Stimulated activated CD4-positive, alpha-beta T cell treated with anti-CD3 and anti-CD28 coated beads, Interleukin-2, amount 100 ng/mL, for 48 hours (primary cell): ENCODE data around the gene TMEFF1.

Experiments used
- DNase-seq, 2 donors: peaks; one replicate each; pipeline ENCODE4 v3.0.0-alpha.2; 2020

TMEFF1 gene

DNA sequence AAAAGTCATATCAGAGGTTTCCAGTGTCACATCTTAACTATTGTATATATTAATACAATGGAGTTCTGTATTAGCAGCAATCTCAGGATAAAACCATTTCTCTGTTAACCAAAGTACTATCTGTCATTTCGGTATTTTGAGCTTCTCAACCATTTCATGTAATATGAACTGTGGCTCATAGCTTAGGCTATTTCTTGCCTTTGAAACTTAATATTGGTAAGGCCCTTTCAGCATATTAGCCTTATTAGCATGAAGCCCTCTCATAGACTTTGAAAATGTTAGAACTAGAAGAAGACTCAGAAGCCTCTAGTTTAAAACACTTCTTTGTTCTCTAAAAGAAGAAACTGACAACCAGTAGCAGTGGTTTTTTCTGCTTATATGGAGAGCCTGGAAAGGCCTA lies 105.7 kb downstream of the TMEFF1 start:
- no peak for DNase-seq

- no peak for DNase-seq
These were observed 106.7 kb downstream of the TMEFF1 start for GRCh38 chr9:100579665-100580064.

GRCh38 chr9:100580257-100580656 lies 107.3 kb downstream of the TMEFF1 start:
- no peak for DNase-seq

DNA sequence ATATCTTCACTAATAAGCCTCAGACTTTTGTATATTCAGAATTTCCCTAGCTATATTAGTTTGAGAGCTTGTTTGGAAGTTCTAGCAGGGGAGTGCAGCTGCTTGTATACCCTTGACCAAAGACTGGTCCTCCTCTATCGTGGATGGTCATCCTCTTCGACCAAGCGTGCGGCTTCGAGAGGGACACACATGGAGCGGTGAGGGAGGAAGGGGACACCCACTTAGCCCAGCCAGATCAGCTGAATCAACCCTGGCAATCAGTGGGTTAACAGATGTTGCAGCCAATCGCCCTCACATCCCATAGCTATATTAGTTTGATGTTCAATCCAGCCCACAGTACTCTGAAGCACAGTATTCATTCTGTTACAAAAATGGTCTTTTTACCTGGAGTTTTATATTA lies 108.1 kb downstream of the TMEFF1 start:
- no peak for DNase-seq

DNA sequence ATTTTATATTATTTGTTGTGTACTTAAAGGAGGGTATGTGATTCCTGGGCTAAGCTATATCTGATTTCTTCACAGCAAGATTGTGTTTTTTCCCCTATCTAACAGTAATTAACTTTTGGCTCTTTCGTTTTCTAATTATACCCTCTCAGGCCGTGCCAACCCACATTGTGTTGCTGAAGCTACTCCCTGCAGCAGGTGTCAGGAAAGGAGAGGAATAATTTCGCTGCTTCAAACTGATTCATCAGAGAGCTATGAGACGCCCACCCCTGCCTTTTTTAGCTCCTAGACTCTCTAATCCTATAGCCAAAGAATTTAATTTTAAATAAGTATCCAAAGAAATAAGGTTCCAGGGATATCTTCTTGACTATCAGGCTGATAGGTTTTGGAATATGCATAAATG lies 108.7 kb downstream of the TMEFF1 start:
- no peak for DNase-seq

DNA sequence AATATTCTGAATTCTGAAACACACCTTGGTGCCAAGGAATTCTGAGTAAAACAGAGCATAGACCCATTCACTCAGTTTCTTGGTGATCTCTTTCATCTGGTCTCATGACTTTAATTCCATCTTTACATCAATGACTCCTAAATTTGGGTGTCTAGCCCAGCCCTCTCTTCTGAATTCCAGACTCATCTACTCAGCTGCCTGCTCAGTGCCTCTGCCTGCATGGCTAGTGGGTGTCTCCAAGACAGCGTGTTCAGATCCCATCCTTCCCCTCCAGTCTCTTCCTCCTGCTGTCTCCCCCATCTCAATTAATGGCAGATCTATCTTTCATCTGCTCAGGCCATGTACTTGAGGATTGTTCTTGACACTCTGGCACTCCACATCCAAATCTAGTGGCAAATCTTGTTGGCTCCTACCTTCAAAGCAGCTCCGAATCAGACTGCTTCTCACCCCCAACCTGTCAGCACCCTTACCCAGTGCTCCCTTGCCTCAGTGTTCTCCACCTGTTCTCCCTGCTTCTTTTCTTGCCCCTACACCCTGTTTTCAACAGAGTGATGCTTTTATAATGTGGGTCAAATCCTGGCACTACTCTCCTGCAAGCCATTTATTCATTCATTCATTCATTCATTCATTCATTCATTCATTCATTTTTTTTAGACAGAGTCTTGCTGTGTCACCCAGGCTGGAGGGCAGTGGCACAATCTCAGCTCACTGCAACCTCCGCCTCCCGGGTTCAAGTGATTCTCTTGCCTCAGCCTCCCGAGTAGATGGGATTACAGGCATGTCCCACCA lies 110.3 kb downstream of the TMEFF1 start:
- no peak for DNase-seq

- no peak for DNase-seq
These were observed 112.0 kb downstream of the TMEFF1 start for GRCh38 chr9:100584951-100585350.

- no peak for DNase-seq
These were observed 113.1 kb downstream of the TMEFF1 start for GRCh38 chr9:100586093-100586492.

DNA sequence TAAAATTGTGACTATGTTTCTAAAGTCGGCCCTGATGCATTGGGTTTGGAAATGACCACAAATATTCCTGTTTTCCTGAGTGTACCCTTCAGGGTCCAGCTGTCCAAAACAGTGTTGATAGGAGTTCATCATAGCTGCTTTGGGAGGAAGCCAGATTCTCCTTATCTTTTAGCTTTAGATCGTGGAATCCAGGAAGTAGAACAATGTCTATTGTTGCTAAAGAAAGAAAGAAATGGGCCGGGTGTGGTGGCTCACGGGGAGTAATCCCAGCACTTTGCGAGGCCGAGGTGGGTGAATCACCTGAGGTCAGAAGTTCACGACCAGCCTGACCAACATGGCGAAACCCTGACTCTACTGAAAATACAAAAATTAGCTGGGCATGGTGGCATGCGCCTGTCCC lies 114.4 kb downstream of the TMEFF1 start:
- no peak for DNase-seq

DNA sequence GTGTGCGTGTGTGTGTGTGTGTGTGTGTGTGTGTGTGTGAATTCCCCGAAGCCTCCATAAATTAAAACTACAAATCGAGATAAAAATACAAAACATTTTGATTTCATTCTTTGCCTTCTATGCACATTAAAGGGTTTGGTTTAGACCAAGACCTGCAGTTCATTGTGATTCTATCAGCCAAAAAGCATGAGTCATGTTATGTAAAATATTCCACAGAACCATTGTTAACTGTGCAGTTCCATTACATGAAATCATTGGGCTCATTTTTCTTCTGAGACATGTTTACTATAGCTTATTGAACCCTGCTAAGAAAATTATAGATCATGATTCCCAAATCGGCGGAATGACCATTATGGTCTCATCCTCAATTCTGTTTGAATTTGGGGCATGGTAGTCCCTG lies 116.6 kb downstream of the TMEFF1 start:
- no peak for DNase-seq

- DNase-seq: no peak
These were observed 117.5 kb downstream of the TMEFF1 start for GRCh38 chr9:100590481-100590880.

- no peak for DNase-seq
These were observed 118.2 kb downstream of the TMEFF1 start for GRCh38 chr9:100591139-100591538.

DNA sequence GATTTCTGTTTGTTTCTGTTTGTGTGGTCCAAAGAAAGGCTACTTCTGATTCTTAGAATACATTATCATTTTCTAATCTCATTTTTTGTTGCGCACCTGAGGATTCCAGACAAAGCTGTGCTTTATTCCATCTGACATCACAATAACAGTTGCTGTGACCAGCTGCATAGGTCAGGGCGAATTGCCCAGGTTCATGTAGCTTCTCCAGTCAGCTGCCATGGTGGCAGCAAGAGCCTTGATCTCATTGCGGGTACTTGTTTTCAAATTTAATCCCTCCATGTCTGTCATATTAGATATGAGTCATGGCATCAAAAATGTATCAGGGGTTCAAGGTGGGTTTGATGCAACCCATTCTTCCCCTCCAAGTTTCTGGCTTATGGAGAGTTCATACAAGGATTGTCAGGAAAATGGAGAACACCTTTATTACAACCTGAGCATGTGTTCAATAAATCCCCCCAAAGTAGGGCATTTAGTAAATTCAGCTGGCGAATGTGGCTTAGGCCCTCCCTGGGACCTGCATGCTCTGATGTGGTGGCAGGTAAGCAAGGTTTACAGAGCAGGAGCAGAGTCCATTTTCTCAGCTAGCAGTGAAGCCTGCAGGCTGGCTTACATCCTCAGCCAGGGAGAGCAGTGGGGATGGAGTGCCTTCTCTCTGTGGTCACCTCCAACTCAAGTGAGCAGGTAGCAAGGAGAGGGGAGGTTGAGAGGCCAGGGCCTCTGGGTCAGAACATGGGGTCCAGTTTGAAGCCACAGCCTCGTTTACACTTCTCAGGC lies 118.9 kb downstream of the TMEFF1 start:
- DNase-seq: no peak

DNA sequence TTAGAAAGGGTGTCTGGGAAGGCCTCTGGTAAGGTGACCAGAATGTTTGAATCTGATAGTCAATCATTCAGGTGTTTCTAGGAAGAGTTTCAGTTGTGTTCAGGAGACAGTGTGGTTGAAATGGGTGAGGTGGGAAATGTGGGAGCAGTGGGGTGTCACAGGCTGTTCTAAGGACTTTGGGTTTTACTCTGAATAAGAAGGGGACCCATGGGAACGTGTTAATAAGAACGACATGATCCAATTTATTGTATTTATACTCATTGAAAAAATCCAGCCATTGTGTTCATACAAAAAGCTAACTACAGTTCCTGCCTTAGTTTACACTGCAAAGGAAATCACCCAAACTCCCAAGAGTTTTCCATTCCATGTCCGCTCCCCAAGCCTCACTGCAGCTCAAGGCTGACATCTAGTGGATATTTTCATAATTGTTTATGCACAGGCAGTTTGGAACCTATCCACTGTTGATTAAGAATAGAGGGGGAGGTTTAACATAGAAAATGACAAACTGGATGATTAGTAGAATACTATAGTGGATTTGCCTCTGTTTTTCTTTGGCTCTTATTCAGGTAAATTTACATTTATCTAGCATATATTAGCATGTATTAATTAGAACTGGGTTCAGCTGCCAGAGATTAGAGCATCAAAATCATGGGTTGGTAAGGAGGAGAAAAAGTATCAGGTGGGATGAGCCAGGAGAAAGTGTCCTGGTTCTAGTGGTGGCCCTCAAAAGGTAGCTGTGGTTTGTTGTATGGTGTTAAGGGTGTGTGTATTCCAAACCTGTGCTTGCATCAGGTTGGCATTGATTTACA lies 122.6 kb downstream of the TMEFF1 start:
- DNase-seq: peak in 1 of 2 donors; percentile 28

- DNase-seq: no peak
These were observed 124.3 kb downstream of the TMEFF1 start for GRCh38 chr9:100597236-100597635.

- DNase-seq: peak; percentile 71 to 76
These were observed 125.7 kb downstream of the TMEFF1 start for GRCh38 chr9:100598641-100599145.

- no peak for DNase-seq
These were observed 127.7 kb downstream of the TMEFF1 start for GRCh38 chr9:100600521-100601079.

GRCh38 chr9:100601216-100601615 lies 128.3 kb downstream of the TMEFF1 start:
- peak; percentile 19 to 42 for DNase-seq

DNA sequence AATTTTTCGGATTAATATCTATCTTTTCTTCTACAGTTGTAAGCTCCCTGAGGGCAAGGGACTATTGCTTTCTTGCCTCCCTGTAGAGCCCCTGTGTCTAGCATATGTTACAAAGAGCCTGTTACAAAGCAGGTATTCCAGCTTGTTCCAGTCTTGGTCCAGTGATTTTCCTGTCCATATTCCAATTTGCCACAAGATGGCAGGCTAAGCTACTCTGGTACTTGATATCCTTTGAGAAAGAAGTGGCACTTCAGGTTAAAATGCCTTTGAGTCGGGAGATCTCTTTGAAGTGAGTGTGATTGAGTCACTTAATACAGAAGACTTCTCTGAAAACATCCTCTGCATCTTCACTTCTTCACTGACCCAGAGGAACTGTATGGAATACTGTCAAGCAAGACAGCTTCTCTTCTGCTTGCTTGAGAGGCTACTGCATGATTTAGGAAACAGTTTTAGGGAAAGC lies 129.4 kb downstream of the TMEFF1 start:
- no peak for DNase-seq

GRCh38 chr9:100605405-100605804 lies 132.5 kb downstream of the TMEFF1 start:
- no peak for DNase-seq

DNA sequence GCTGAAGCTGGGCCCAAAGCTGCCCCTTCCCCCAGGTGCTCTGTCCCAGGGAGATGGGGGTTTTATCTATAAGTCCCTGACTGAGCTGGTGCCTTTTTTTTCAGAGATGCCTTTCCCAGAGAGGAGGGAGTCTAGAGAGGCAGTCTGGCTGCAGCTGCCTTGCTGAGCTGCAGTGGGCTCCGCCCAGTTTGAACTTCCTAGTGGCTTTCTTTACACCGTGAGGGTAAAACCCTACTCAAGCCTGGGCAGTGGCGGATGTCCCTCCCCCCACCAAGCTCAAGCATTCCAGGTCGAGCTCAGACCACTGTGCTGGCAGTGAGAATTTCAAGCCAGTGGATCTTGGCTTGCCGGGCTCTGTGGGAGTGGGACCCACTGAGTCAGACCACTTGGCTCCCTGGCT lies 146.2 kb downstream of the TMEFF1 start:
- DNase-seq: no peak

- no peak for DNase-seq
These were observed 146.7 kb downstream of the TMEFF1 start for GRCh38 chr9:100619665-100620064.

DNA sequence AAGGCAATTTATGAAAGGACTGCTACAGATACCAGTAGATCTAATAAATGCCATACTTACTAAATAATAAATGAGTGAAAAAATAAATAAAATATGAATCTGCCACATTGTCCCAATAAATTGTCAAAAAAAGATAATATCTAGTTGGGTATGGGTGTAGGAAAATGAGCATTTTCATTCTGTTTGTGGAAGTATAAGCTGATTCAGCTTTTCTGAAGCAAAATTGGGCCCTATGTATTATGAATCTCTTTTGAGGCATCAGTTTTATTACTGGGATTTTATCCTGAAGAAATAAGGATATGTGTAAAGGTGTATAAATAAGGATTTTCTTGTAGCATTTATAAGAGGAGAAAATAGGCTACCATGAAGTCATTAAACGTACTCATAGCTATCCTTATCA lies 151.0 kb downstream of the TMEFF1 start:
- DNase-seq: no peak
